ENCODE results near the gene TANGO6. TPM values are rescaled to one million over a fixed set of nuclear protein-coding genes. Genes with fewer than 3 reads are reported as not detected.

Gene TANGO6
- 7.1 and 17.2 TPM in 2 replicates for total RNA-seq

DNA sequence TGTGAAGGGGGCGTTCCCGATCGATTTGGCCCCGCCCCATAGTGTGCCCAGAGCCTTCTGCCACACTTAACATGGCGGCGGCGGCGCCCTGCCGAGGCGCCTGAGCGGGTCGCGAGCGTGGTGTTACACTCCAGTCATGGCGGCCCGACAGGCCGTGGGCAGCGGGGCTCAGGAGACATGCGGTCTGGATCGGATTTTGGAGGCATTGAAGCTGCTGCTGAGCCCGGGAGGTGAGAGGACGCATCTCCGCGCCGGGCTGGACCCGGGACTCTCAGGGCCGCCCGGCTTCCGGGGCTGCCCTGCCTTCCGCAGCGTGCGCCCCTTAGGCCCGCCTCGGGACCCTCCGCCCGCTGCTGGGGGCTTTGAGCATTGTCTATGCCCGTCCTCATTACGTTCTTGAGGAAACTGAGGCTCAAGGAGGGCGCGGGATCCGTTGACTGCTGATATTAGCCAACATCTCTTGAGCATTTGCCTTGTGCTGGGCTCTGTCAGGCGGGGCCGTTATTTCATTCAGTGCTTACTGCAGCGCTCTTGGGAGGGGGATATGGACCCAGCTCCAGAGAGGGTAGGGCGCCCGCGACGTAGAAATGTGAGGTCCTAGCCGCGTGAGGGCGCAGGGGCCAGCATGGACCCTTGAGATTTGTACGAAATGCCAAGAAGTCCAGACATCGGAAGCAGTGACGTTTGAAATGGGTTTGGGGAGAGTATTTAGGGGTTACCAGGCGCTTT is at the start of gene TANGO6:
TANGO6 (plus strand) TSS at position 50 of the 729 bp plus-strand sequence; CDS start at position 137, 87 bp downstream.

GRCh38 chr16:69105501-69106361 is 262.4 kb downstream of the TANGO6 start, which contains the start of gene HAS3:
TSS of gene HAS3 (plus strand) at chr16:69105653. CDS start at chr16:69109396, 3,743 bp downstream.

DNA sequence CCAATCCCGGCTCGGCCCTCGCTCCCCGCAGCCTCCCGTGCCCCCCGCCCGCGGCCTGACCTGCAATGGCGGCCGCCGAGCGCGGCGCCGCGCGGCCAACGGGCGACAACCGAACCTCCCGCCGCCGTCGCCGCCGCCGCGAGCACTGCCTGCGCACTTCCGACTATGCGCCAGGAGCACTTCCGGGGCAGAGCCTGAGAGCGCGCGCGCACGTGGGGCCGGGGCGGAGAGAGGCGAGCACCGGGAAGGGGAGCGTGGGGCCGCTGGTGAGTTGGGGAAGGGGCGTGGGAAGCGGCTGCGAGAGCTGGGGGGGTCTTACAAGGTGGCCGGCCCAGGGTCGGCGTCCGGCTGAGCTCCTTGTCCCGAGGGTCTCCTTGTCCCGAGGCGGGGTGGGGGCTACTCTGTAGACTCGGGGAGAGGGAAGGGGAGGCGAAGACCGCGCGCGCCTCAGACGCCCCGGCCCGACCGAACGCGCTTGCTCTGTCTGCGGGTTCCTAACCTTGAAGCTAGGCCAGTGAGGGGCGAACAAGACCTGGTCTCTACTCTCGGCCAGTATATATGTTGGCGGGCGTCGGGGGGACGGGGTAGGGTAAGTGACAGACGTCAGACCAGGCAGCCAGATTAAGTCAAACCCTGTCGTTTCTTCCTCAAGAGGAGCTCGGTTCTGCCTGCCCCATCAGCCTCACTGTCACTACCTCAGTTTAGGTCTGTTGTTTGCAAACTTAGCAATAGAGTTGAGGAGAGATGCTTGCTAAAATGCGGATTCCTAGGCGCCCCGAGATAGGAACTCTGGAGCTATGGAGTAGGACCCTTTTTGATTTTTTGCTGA is 289.3 kb downstream of the TANGO6 start, which contains the start of the genes CHTF8 and UTP4:
CHTF8 (minus strand) TSS at position 165 of the 829 bp plus-strand sequence. CDS start 11,130 bp downstream, outside the sequence.
UTP4 (plus strand) TSS at position 226 of the 829 bp plus-strand sequence. CDS start 811 bp downstream, outside the sequence.

Small RNA genes lying within 50 kb of the gene (small RNA-seq; reads per million reads assigned to genes)
- not detected for gene RF00019
- gene RF00066, result not detected
- gene RNU6-898P, result not detected

Other genes with a start within 250 kb of the TANGO6 start
- 48.5 and 61.6 TPM in 2 replicates for gene CDH3, start 198.2 kb upstream of the TANGO6 start, total RNA-seq
- 4.3 and 64.7 TPM in 2 replicates for gene CDH1, start 106.2 kb upstream of the TANGO6 start, total RNA-seq